HL-60/S4 treated with phorbol 12-myristate 13-acetate at 8.2 ng/mL for 4 days and 3 days (cell line): Measurements from ENCODE around the gene QRFPR.
"Not testable (repeated sequence)": the region's sequence is repeated elsewhere in the genome, so short reads cannot be mapped to it uniquely, and the experiment has no call there.

Source experiments
- in situ Hi-C: fragments of 300-500 bp; cut with MboI; formaldehyde crosslinking; loops from 2 replicates; pipeline ENCODE4 v1.15.0; 2022; ENCODE audit warnings: low sequenced_read_pairs

QRFPR gene

DNA sequence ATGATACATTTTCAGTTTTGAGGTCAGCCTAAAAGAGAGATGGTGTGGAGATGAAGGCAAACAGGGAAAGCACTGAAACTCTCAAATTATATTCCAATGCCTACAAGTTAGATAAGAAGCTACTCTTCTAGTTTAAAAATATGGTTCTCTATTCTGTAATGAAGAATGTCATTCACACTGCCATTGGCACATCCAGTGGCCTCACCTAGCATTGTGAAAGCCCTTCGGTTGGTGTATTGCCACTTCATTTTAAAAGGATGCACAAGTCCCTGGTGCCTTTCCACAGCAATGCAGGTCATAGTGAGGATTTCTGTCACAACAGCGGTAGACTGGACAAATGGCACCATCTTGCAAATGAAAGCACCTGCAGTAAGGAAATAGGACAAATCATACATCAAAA, 40.6 kb downstream of the QRFPR start:
- in situ Hi-C loops = no loop called here

DNA sequence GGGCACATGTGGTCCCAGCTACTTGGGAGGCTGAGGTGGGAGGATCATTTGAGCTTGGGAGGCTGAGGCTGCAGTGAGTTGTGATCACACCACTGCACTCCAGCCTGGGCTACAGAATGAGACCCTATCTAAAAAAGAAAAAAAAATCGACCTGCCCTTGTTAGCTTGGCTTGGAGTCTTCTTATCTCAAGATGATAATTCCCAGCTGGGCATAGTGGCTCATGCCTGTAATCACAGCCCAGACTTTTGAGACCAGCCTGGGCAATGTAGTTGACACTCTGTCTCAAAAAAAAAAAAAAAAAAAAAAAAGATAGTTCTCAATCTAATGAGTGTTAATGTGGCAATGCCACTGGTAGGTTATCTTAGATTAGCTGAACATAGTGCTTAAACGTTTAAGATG, 41.0 kb downstream of the QRFPR start:
- in situ Hi-C loops = no loop called here

DNA sequence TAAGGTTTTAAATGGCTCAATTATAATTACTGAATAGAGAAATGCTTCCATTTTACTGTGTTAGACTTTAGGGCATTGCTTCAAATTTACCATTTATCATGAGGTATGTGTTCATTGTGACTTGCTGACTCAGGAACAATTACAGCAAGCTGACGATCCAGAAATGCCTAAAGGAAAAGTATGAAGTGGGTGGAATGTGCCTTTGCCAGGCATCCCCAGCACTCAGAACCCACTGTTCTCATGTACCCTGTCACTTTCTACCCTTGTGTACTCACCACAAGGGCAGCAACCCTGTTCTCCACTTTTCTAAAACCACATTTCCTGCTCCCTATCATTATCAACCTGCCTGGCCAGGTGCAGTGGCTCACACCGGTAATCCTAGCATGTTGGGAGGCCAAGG, 41.5 kb downstream of the QRFPR start:
- in situ Hi-C loops = no loop called here

DNA sequence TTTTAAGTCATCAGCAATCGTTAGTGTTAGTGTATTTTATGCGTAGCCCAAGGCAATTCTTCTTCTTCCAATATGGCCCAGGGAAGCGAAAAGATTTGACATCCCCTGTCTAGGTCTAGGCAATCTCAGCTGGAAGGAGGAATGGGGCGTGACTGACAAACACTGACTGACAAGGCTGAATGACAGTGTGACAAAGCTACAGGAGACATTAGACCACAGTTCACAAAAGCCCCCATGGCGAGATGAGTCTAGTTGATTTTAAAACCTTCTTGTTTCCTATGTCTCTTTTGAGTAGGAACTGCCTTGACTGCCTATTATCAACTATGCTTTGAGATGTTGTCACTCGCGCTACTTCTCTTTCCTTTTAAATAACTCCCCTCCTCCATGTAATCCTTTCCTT, 42.3 kb downstream of the QRFPR start:
- in situ Hi-C loops = no loop called here

DNA sequence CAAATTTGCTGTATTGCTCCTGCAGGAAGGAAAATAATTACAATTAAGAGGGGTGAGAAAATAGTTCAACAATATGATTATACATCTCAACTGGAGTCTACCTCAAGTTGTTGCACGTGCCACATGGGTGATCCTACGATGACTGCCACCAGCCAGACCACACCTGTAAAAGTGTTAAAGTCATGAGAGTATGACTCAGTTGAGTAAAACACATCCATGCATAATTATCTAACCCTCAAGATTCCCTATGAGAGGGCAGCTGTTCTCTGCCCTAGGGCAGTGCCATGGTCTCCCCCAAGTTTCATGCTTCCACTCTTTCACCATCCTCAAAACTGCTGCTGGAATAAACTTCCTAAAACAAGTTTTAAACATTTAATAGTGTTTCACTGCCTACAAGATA, 44.1 kb downstream of the QRFPR start:
- in situ Hi-C loops = no loop called here

DNA sequence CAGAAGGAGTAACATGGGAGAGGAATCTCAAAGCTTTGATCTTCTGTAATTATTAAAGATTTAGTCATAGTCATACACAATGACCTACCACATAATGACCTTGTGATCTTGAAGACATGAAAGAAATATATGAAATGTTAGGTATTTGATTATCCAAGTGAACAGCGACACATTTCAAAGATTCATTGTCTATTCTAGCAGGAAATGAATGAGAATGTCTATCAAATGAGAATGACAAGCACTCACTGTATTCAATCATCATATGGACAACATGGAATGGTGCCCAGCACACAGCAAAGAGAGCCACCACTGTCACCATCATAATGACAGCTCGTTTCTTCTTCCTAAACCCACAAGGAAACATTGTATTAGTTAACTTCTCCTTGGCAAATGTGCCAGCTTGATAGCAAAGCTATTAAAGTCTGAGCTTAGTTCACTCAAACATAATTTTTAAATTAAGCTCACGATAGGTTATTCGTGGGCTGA, 50.6 kb downstream of the QRFPR start:
- in situ Hi-C loops = no loop called here

DNA sequence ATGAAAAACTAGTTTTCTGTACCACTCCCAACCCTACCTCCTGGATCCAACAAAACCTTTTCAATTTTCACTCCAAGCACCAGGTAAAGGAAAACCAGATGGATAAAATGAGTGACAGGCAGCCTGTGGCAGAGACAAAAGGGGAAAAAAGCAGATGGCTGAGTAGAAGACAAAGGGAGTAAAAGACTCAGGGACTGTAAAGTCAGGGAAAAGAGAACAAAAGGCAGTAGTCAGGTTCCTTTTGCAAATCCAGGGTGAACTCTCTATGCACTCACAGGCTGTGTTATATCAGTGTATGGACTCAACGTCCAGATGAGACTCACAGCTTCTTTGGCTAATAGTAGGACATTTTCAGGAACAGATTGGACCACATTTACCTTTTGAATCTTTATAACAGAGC, 54.2 kb downstream of the QRFPR start:
- in situ Hi-C loops = no loop called here

DNA sequence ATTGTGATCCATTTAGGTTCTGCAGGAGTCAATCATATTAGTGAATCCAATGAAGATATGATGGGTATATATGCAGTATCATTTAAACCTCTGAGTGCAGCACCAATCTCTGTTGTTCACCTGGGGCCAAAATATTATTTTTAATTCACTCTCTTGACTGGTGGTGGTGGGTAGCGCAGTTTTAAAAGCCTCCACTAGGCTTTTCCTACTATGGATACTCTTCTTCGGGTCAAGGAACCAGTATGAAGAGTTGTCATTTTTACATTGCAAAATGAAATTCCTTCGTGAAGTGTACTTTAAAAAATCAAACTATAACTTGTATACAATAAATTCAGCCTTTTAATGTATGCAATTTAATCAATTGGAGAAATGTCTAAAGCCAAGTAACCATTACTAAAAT, 56.5 kb downstream of the QRFPR start:
- in situ Hi-C loops = no loop called here

DNA sequence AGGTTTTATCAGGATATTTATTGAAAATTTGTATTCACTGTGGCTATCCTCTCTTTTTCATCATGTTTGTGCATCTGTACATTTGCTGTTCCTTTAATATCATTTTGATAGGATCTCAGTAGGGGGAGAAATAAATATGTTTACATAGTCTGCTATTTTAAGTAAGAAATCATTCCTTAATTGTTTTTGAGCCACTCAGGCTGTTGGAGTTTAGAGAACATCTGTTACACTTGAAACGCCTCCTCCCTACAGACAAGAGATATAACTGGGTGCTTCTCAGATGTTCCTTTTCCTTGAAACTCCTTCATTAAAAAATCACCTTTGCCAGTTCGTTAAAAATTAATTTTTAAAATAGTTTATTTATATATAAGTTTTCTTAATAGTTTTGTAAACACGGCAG, 59.4 kb downstream of the QRFPR start:
- in situ Hi-C loops = no loop called here

DNA sequence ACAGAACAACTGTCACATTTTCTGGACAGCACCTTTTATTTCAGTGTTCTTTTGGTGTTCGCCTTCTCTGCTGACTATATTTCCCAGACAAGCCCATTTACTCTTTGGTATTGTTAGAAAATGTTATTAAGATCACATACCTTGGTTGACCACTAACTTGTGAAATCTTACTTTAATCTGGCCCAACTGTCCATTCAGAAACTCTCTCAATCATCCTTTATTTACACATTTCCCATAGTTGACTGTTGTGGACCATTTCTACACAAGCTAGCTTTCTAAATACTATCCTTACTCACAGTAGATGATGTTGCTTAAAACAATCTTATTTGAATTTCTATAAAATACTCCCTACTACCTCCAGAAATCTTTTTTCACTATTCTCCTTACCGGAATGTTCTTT, 64.7 kb downstream of the QRFPR start:
- in situ Hi-C loops = no loop called here

DNA sequence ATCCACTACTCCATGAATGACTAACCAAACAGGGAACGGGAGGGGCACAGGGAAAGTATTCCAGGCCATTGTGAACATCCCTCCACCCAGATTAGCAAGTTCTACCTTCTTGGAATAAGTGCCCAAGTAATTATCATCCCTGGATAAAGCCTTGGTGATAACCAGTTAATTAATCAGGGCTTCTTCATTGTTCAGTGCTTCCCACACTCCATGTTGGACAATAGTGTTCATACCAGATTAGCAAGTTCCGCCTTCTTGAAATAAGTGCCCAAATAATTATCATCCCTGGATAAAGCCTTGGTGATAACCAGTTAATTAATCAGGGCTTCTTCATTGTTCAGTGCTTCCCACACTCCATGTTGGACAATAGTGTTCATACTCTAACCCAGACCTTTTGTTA, 67.4 kb downstream of the QRFPR start:
- in situ Hi-C loops = not testable (repeated sequence)

DNA sequence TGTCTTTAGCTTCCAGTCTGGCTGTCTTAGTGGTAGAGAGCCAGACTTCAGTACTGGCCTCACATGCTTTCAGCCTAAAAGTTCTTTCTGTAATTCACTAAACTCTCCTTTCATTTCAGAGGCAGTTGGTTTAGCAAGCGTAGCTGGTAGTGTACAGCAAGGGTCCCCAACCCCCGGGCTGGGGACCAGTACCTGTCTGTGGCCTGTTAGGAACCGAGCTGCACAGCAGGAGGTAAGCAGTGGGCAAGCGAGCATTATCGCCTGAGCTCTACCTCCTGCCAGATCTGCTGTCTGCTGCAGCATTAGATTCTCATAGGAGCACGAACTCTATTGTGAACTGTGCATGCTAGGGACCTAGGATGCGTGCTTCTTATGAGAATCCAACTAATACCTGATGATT, 72.0 kb downstream of the QRFPR start:
- in situ Hi-C loops = no loop called here

DNA sequence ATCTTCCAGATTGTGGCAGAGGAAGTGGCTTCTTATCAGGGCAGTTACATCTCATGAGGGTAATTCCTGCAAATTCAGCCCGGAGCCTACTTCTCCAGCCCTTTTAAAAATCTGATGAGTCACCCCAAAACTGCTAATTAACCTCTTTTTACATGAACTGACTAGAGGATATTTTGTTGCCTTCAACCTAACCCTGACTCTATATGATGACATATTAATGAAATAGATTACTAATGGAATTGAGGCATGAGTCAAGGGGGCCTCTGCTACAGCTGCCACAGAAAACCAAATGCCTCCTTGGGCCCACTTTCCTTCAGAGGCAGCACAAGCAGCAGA, 72.5 kb downstream of the QRFPR start:
- in situ Hi-C loops = no loop called here

DNA sequence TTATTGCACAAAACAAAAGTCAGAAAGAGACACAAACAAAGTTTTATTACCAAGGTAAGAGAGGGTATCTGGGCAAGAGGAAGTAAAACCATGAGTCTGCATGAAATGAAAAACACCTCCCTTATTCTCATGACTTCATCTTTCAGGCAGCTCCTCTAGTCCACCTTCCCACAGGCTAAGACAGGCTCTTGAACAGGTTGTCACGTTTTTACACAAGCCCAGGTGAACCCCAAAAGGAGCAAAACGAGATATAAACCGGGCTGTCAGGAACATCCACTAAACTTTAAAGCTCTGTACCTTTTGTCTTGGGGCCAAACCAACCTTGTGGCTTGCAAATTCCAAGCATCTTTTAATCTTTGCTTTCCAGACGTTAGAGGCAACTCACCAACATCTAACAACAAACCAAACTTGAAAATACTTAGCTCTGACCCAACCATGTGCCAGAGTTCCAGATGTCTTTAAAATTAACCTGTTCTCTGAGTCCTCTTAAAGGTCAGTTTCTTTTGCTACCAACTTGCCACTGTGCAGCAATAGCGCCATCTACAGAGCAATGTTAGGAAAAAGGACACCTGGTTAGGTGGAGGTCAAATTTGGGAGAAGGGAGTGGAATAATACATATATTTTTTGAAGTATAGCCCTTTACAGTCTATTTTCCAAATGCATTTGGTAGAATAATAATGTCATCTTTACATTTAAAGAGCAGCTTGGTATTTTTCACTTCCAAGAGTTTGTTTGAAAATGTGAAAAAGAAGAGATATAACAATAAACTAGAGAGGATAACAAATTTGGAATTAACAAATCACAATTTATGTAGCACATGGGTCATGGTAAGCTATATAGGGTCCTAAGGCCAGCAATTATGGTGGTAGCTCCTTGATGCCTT, 73.1 kb downstream of the QRFPR start:
- in situ Hi-C loops = no loop called here

DNA sequence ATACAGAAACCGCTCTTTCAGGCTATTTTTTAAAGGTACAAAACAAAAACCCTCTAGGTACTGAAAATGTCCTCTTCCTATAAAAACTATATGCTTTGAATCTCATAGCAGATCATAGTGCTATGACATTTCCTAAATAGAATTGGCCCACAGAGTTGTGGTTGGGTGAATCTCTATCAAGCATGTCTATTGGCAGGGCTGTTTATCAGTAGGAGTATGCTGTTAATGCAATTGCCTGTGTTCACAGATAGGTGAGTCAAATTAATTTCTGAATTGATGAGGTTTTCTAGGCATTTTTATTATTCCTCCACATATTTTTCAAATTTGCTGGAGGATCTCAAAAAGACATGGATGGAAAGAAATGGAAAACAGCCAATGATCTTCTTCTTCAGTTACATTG, 73.9 kb downstream of the QRFPR start:
- in situ Hi-C loops = no loop called here

DNA sequence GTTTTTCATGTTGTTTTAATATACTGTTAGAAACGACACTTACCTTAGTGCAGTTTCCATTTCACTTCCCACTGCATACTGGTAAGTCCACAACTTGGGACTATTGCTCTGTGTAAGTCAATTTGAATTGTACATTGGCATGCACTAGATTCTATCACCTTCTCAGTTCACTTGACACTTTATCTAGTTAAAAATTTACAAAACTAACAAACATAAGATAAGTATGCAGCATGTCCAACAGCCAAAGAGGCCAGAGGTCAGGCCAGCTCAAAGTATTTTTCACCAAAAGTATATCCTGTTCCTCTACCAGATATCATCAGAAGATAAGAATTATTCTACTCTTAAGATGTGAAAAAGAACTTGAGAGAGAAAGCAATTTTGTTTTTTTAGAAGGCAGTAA, 75.9 kb downstream of the QRFPR start:
- in situ Hi-C loops = no loop called here

DNA sequence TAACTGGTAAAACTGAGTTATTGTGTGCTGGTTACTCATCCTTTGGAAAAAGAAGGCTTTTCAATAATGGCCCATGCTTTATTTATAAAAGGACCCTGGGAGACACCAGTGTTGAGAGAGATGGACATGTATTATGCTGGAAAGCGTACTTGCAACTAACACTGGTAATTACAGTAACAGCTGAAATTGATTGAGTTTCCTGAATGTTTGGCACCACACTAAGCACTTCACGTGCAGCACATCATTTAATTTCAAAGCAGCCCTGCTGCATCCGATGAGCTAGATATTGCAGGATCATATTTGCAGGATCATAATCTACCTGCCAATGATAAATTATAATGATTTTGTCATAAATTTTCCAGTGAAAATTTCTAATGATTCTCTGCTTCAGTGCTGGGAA, 81.5 kb downstream of the QRFPR start:
- in situ Hi-C loops = no loop called here

DNA sequence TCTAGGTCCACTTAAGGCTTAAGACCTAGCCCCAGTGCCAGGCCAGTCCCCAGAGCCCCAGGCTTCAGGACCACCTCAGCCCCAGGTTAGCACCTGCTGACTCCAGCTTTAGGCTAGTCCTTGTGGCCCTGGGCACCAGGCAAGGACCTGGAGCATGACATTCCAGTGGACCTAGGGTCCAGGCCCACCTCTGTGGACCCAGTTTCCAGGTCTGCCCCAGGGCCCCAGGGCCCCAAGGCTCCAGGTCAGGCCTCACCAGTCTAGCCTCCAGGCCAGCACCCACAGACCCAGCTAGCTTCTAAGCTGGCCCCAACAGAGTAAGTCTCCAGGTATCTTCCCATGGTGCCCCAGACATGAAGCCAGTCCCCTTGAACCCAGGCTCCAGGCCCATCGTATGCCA, 97.5 kb downstream of the QRFPR start:
- in situ Hi-C loops = no loop called here

DNA sequence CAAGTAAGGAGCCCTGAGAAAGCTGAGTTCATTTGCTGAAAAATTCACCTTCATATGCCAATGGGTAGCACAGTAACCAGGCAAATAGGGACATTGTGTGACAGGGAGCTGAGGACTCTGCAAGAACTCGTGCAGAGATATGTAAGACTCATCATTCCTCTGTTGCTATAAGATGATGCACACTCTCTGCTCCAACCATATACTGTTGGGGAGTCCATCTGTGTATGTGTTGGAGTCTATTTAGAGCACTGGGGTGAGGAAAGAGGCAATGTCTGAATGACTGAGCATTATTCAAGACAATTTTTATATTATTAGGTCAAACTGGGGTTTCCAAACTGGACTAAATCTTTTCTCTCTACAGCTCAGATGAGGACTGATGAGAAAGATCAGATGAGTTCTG, 100.4 kb downstream of the QRFPR start:
- in situ Hi-C loops = no loop called here

DNA sequence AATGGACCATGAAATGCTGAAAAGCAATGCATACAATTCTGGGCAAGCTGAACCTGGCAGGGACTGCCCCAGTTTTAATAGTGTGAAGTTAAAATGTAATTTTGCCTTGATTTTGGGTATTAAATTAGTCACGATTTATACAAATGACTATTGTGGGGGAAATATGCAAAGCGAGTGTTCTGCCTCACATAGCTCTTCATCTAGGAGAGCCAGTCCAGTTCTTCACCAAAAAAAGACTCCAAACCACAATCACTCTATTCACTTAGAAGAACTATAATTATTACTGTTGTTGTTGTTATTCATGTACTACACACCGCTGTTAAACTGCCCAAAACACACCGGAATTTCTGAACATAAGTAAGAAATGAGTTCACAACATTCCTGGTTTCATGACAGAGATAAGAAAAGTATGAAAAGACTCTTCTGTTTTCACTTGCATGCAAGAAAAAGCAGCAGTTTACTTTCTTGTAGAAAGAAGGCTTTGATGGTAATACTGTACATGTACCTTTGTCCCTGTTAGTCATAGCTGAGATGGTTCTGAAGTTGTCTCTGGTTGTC, 101.9 kb downstream of the QRFPR start:
- in situ Hi-C loops = no loop called here
